HG03558 (cell line): ENCODE measurements around the gene TLCD3B.

ENCODE experiments used
- ATAC-seq: cut with Tn5 transposase; IDR thresholded peaks from one replicate; pipeline ENCODE4 v1.9.1; 2021; ENCODE audit warnings: moderate number of reproducible peaks; ENCODE audit not compliant: unreplicated experiment; ENCODE audit errors: extremely low read depth

The TLCD3B gene

DNA sequence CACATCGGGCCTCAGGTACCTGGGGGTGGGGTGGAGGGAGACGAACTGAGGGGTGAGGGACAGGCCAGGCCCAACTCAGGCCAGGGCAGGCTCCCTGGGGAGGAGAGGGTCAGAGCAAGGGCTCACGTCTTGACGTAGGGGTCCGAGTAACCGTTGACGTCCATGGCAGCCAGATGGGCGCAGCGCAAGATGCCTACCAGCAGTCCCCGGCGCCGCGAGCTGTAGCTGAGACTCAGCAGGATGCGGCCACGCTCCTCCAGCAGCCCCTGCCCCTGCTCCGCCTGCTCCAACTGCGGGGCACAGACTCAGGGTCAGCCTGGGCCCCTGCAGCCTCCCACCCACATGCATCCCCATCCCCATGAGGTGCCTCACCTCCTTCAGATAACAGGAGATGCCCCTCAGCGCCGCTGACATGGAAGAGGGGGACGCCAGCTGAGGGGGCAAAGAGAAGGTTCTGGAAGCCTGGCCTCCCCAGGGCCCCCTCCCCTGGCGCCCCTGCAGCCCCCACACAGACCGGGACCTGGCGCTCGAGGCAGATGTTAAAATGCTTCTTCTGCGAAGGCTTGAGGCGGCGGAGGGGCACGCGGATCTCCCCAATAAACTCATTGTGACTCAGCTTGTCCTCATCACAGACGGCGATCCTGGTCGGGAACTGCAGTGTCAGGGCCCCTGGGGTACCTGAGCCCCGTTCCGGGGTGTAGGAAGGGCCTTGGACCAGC lies 24.3 kb downstream of the TLCD3B start:
- ATAC-seq = no peak

GRCh38 chr16:30006095-30006473 lies 25.0 kb downstream of the TLCD3B start:
- no peak for ATAC-seq

DNA sequence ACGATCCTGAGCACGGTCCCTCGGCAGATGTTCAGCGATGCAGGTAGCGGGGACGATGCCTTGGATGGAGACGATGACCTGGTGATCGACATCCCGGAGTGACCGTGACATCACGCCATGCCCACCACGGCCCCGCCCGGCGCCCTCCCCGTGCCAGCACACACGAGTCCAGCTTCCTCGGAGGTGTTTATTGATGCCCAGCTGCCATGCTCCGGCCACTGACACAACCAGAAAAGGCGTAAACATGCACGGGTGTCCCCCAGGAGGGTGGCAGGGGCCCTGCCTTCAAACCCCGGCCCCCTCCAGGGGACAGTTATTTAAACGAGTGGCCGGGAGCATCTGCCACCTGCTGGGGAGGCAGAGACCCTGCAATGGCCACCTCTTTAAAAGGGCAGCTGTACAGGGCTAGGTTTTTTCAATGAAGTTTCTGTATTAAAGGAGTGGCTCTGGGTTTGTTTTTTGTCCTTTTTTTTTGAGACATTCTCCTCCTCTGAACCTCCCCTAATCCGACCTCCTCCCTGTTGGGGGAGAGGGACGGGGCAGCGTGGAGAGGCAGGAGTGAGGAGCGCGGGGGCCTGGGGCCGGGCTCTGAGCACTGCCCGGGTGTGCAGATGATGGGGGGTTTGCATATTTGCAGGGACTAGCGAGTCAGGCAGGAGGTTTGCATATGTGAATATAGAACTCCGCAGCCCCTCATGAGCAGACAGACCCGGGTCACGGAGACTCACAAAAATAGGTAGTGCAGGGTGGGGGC lies 25.6 kb downstream of the TLCD3B start:
- ATAC-seq = no peak

- no peak for ATAC-seq
These were observed 26.2 kb downstream of the TLCD3B start for GRCh38 chr16:30004811-30005242.

GRCh38 chr16:30004424-30004776 lies 26.7 kb downstream of the TLCD3B start:
- no peak for ATAC-seq

DNA sequence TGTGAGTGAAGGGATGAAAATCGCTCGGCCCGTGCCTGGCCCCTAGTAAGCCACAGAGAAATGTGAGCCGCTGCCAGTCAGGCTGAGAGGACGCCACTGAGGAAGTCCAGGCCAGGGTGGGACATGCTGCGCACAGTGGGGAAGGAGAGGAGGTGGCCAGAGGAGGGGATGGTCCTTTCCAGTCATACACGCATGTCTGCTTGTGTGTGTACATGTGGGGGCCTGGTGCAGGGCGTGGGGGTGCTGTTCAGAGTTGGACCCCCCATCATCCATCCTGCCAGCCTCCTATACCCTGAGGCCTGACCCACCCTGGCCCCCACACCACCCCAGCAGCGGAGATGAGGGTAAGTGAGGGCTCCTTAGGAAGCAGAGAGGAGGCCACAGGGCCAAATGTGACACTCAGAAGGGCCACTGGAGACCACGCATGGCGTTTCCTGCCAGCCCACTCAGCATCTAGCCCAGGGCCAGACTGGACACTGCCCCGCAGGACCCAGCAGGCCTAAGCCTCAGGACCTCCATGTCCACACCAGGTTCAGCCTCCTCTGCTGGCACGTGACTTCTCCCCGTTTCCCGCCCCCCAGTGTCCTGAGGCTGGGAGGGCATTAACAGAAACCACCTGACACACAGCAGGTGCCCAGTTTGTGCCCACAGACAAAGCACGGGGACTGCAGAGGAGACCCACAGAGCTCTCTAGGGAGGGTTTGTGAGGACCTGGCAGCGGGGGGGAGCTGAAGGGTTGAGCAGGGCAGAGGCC lies 27.2 kb downstream of the TLCD3B start:
- no peak for ATAC-seq

GRCh38 chr16:30002614-30003346 lies 28.3 kb downstream of the TLCD3B start:
- ATAC-seq = no peak

DNA sequence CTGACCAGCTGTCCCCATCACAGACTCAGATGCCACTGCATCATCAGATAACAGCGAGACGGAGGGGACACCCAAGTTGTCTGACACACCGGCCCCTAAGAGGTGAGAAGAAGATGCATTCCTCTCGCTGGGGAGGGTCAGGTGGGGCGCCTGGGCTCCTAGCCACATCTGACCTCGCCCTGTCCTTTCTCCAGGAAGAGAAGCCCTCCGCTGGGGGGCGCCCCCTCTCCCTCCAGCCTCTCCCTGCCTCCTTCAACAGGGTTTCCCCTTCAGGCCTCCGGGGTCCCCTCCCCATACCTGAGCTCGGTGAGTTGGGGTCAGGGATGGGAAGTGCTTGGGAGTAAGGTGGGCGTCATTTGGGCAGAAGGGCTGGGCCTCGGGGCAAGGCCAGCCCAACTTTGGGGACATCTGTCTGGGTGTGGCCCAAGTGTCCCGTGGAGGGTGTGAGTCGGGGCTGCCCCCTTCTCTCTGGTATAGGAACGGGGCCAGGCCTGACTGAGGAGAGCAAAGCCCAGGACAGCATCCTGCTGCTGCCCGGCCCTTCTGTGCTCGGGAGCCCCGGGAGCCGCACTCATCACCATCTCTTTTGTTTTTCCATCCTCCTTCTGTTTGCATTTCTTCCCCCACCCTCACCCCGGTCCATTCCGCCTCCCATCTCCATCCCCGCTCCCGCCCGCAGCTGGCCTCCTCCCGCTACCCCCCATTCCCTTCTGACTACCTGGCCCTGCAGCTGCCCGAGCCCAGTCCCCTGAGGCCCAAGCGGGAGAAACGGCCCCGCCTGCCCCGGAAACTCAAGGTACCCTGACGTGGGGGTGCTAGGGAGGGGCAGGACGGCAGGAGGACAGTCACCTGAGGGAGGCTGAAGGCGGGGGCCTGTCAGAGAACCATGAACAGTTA lies 30.1 kb downstream of the TLCD3B start:
- ATAC-seq = no peak

DNA sequence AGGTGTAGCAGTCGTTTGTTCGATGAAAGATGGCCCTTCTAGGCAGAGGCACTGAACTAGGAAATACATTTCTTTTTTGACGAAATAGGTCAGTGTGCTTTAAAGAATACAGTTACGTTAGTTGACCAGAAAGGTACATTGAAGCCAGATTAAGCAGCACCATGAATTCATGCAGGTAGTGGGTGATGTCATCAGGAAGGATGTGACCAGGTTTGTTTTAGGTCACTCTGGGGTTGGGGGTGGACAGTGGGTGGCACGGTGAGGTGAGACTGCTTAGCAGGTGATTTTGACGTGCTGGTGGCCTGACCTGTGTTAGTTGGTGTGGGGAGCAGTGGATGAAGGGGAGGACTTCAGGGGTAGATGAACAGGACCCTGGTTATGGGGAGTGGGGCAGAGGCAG lies 31.5 kb downstream of the TLCD3B start:
- ATAC-seq = no peak

GRCh38 chr16:29996766-29997250 lies 34.3 kb downstream of the TLCD3B start:
- ATAC-seq = no peak

- peak; percentile 61 for ATAC-seq
These were observed 34.9 kb downstream of the TLCD3B start, which contains the start of gene INO80E for GRCh38 chr16:29995911-29996765. Gene INO80E, plus strand, starts transcription at chr16:29996241. Its CDS starts 70 bp downstream, at chr16:29996311.

DNA sequence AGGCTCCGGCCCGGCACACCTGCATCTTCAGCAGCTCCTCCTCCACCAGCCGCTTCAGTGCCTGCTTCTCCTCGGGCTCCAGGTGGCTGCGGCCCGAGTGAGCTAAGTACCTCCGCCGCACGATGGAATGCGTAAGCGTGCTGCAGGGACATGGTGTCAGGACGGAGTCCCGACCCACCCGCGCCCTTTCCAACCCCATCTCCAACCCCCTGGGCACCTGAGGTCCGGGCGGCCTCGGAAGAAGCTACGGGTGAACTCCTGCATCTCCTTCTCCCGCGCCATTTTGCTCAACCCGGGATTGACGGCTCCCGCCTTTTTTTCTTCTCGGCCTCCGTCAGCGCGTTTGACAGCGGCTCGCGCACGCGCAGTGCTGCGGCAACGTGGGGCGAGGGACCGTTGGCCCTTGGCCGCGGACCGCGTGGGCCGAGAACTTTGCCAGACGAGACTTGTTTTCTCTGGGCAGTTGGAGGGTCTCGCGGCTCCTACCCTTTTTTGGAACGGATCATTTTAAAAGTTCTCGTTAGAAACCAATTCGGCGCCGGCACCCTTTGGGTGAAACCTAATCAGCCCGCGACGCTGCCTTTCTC lies 35.7 kb downstream of the TLCD3B start, which contains the start of gene HIRIP3:
TSS of gene HIRIP3 (minus strand) at position 294 of the 587 bp plus-strand sequence. CDS start at position 282, 12 bp downstream.
- ATAC-seq = peak; percentile 34

DNA sequence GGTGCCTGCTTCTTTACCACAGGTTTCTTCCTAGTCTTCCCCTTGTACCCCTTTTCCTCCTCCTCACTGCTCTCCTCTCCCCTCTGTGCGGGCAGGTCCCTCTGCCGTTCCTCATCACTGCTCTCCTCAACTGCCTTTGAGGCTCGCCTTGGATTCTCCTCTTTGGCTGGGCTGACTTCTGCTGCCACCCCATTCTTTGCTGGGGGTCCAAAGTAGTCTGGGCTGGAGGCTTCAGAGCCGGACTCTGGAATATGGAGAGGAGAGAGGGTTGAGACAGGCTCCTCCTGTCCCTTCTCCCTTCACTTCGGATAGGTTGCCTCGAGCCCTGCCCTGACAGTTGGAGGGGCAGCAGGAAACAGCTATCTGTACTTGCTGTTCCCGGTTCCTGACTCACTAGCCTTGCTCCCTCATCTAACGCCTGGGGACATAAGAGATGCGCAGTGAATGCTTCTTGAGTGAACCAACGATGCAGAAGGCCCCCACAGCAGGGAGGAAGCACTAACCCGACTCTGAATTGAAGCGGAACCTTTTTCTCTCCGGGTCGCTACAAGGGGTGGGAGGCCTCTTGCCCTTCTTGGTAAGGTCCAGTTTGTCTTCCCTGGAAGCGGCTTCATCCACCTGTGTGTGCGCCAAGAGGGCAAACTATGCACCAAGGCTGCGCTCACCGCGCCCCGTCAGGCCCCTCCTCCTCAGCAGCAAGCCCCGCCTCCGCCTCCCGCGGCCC lies 36.3 kb downstream of the TLCD3B start:
- ATAC-seq = peak; percentile 9

GRCh38 chr16:29993903-29994599 lies 37.0 kb downstream of the TLCD3B start:
- no peak for ATAC-seq

GRCh38 chr16:29993191-29993902 lies 37.7 kb downstream of the TLCD3B start:
- ATAC-seq = no peak
